K562 (cell line): ENCODE results near the gene DET1. TPM values are rescaled to one million over a fixed set of nuclear protein-coding genes. Genes with fewer than 3 reads are reported as not detected.
A peak's percentile ranks its signal among the peaks of the same experiment; 100 is the strongest.

ENCODE experiments used
- AFF1 ChIP-seq, 2 experiments: fragments of 450-650 bp; IDR thresholded peaks; 2 replicates each; pipeline ENCODE4 v1.6.1; 2018; ENCODE audit warnings: mild to moderate bottlenecking in 2 of 2, low read depth in 1 of 2; ENCODE audit not compliant: partially characterized antibody in 2 of 2
- ATF1 ChIP-seq, 2 experiments: fragments of 450-650 bp in 1 of 2; IDR thresholded peaks; 2 replicates each; pipeline ENCODE4 v1.6.1; 2016; ENCODE audit warnings: missing compliant biosample characterization in 1 of 2, missing genetic modification characterization in 1 of 2
- EP300 ChIP-seq: IDR thresholded peaks from 2 replicates; pipeline ENCODE4 v1.6.1; 2012; ENCODE audit warnings: low read length, improper control_type of control experiment
- FOXJ3 ChIP-seq: sonication (generic); formaldehyde crosslinking; IDR thresholded peaks from 2 replicates; pipeline ENCODE4 v1.4.0; 2020; ENCODE audit warnings: mild to moderate bottlenecking, missing genetic modification reagents
- FOXK1 ChIP-seq: sonication (generic); formaldehyde crosslinking; IDR thresholded peaks from 2 replicates; pipeline ENCODE4 v1.8.0; 2022; ENCODE audit warnings: missing genetic modification reagents, mild to moderate bottlenecking, borderline replicate concordance
- KLF6 ChIP-seq: fragments of 250-450 bp; sonication (Bioruptor Pico); IDR thresholded peaks from 2 replicates; pipeline ENCODE4 v1.4.0; 2020; ENCODE audit warnings: mild to moderate bottlenecking, moderate library complexity, borderline replicate concordance
- L3MBTL2 ChIP-seq: fragments of 450-650 bp; IDR thresholded peaks from 2 replicates; pipeline ENCODE4 v1.6.1; 2016; ENCODE audit warnings: mild to moderate bottlenecking, moderate library complexity
- NR0B1 ChIP-seq: fragments of 450-650 bp; IDR thresholded peaks from one replicate; pipeline ENCODE4 v1.6.1; 2018; ENCODE audit warnings: mild to moderate bottlenecking, moderate library complexity; ENCODE audit not compliant: partially characterized antibody
- WHSC1 ChIP-seq: IDR thresholded peaks from one replicate; pipeline ENCODE4 v1.6.1; 2012; ENCODE audit warnings: low read length, control low read depth, inconsistent platforms
- ZNF143 ChIP-seq: sonication (generic); formaldehyde crosslinking; IDR thresholded peaks from 2 replicates; pipeline ENCODE4 v1.9.0; 2022; ENCODE audit warnings: mild to moderate bottlenecking, missing genetic modification reagents
- ZNF512 ChIP-seq: IDR thresholded peaks from 2 replicates; pipeline ENCODE4 v1.6.1; 2016; ENCODE audit warnings: missing genetic modification characterization, missing compliant biosample characterization
- ZNF57 ChIP-seq: fragments of 450-650 bp; formaldehyde crosslinking; IDR thresholded peaks from 2 replicates; pipeline ENCODE4 v1.4.0; 2020; ENCODE audit warnings: mild to moderate bottlenecking, moderate library complexity
- polyA plus RNA-seq, 8 experiments: library from polyadenylated mRNA; depleted of rRNA in 4 of 8; stranded (reverse) in 5 of 8; unstranded in 3 of 8; fragments of >200 nt; fragmentation: Nextera tagmentation in 2 of 8; fragmentation: Illumina TruSeq in 1 of 8; extraction: Ambion mirVana in 2 of 8; extraction: Trizol in 1 of 8; gene quantifications; 2 replicates each; pipeline versions ENCODE4 v1.2.1 to v1.2.3, GENCODE V29; 2011 to 2014; ENCODE audit warnings: inconsistent platforms in 1 of 8, missing spikeins in 1 of 8
- total RNA-seq, 7 experiments: library from RNA; depleted of rRNA in 6 of 7; stranded (reverse); fragments of >200 nt in 6 of 7; fragmentation: Illumina TruSeq in 2 of 7; extraction: Trizol in 2 of 7; gene quantifications; 2 replicates each; pipeline versions ENCODE4 v1.2.1 to v1.2.3, GENCODE V29; 2011 to 2021; ENCODE audit warnings: low replicate concordance in 1 of 7

Gene DET1
- total and polyA plus RNA-seq, 9 of the 15 experiments (the other 6 are each of a cell fraction or from before 2014, with no cell fraction given): 4.2 to 8.1 (median 6.0) TPM

GRCh38 chr15:88467073-88467934 lies 79.2 kb downstream of the DET1 start, which contains the start of the genes MRPL46 and MRPS11 (continued):
- peak; percentile 9 to 94 for TF ChIP-seq AFF1 (IDR thresholded peaks at IDR 0.05; ENCODE audit: low read depth in 1 of 2, partially characterized antibody in 2 of 2)
- peak; percentile 90 for TF ChIP-seq L3MBTL2
- 0 out of 2 replicates have a peak, but pooled peaks have one; percentile 9 for TF ChIP-seq FOXK1 (CRISPR knock-in tag)
- no peak for TF ChIP-seq EP300
- TF ChIP-seq WHSC1: no peak
- peak; percentile 91 for TF ChIP-seq ZNF143
- TF ChIP-seq ATF1 (CRISPR knock-in tag; IDR thresholded peaks at IDR 0.05): no peak
- peak; percentile 91 for TF ChIP-seq ATF1 (tag; IDR thresholded peaks at IDR 0.05)
- TF ChIP-seq ZNF57 (CRISPR knock-in tag): no peak
- TF ChIP-seq KLF6 (CRISPR knock-in tag): 0 out of 2 replicates have a peak, but pooled peaks have one; percentile 21
- no peak for TF ChIP-seq ZNF512 (tag)
- no peak for TF ChIP-seq NR0B1
- no peak for TF ChIP-seq FOXJ3 (CRISPR knock-in tag)
